A673 (cell line): ENCODE data around the gene ARHGAP24. TPM values are rescaled to one million over a fixed set of nuclear protein-coding genes. Genes with fewer than 3 reads are reported as not detected.
"Not testable (repeated sequence)": the region's sequence is repeated elsewhere in the genome, so short reads cannot be mapped to it uniquely, and the experiment has no call there.

Source experiments
- BruUV-seq: library from RNA; stranded (reverse); fragments of 400-500 nt; replicated peaks from 2 replicates; lab custom pipeline; 2021; lab: Mats Ljungman, UMichigan
- CTCF ChIA-PET: fragments of 300-600 bp; sonication (Branson Sonifier 250); formaldehyde crosslinking; loops from one replicate; lab custom pipeline; 2022; ENCODE audit warnings: antibody characterized with exemption; lab: Charles Lee
- POLR2A ChIA-PET: fragments of 300-600 bp; sonication (Branson Sonifier 250); formaldehyde crosslinking; loops from one replicate; lab custom pipeline; 2022; ENCODE audit warnings: antibody characterized with exemption; ENCODE audit not compliant: low non-redundant PET; lab: Charles Lee
- DNase-seq: peaks from one replicate; pipeline ENCODE4 v3.0.0-alpha.2; 2015; ENCODE audit warnings: low spot score
- H3K27ac ChIP-seq: fragments of 200-600 bp; sonication (generic); 2 replicates; pipeline ENCODE4 v1.5.1; 2016; ENCODE audit warnings: mixed run types, low read depth, mild to moderate bottlenecking, mixed read lengths, antibody characterized with exemption, low read length; ENCODE audit not compliant: poor library complexity, severe bottlenecking
- H3K27me3 ChIP-seq: fragments of 200-600 bp; sonication (generic); replicated peaks from 2 replicates; pipeline ENCODE4 v1.6.1; 2017; ENCODE audit warnings: mixed run types, low read depth, mild to moderate bottlenecking, mixed read lengths, antibody characterized with exemption, low read length; ENCODE audit not compliant: insufficient read depth, poor library complexity
- H3K36me3 ChIP-seq: fragments of 200-600 bp; sonication (generic); 2 replicates; pipeline ENCODE4 v1.6.1; 2016; ENCODE audit warnings: mixed run types, mild to moderate bottlenecking, mixed read lengths, antibody characterized with exemption, low read length; ENCODE audit not compliant: insufficient read depth, poor library complexity, severe bottlenecking
- H3K4me1 ChIP-seq: fragments of 200-600 bp; sonication (generic); 2 replicates; pipeline ENCODE4 v1.6.1; 2017; ENCODE audit warnings: mixed run types, mild to moderate bottlenecking, mixed read lengths, antibody characterized with exemption, low read length; ENCODE audit not compliant: insufficient read depth, poor library complexity, severe bottlenecking
- H3K4me3 ChIP-seq: fragments of 200-600 bp; sonication (generic); 2 replicates; pipeline ENCODE4 v1.5.1; 2016; ENCODE audit warnings: low read depth, mixed run types, mild to moderate bottlenecking, mixed read lengths, low read length; ENCODE audit not compliant: poor library complexity, severe bottlenecking
- H3K9me3 ChIP-seq: fragments of 200-600 bp; sonication (generic); 2 replicates; pipeline ENCODE4 v1.6.1; 2016; ENCODE audit warnings: mixed run types, low read depth, mild to moderate bottlenecking, mixed read lengths, antibody characterized with exemption, low read length; ENCODE audit not compliant: poor library complexity, severe bottlenecking
- EZH2 ChIP-seq: fragments of 200-600 bp; sonication (generic); IDR thresholded peaks from 2 replicates; pipeline ENCODE4 v1.6.1; 2017; ENCODE audit warnings: borderline replicate concordance, low read depth, mild to moderate bottlenecking, mixed read lengths, antibody characterized with exemption, low read length; ENCODE audit not compliant: poor library complexity, severe bottlenecking
- intact Hi-C: fragments of 100-400 bp; cut with micrococcal nuclease; formaldehyde crosslinking; loops from one replicate; pipeline ENCODE4 v1.10.0; 2022; ENCODE audit not compliant: unreplicated experiment
- total RNA-seq: library from RNA; stranded (reverse); gene quantifications from 2 replicates; pipeline ENCODE4 v1.2.3, GENCODE V29; 2021
- TF ChIP-seq, protein P1 (sequence below): fragments of 300-800, 200-600 bp; sonication (generic); conservative IDR thresholded peaks from 2 replicates; pipeline ENCODE4 v1.5.1; 2017; ENCODE audit warnings: low read depth, mild to moderate bottlenecking, antibody characterized with exemption, low read length, moderate library complexity, mixed read lengths

ARHGAP24 gene
- total RNA-seq, 1 experiment from 2014 or later, result 5.8 TPM

- intact Hi-C loops, result no loop called here
- H3K4me3 ChIP-seq, result no peak overlapping the region
- H3K9me3 ChIP-seq, result no peaks in the 10 kb centered on the region
- no peaks in the 10 kb centered on the region for H3K36me3 ChIP-seq
- POLR2A ChIA-PET, result no interaction called here
- DNase-seq, result no peak
- no peak for TF ChIP-seq EZH2
- TF ChIP-seq, protein P1, sequence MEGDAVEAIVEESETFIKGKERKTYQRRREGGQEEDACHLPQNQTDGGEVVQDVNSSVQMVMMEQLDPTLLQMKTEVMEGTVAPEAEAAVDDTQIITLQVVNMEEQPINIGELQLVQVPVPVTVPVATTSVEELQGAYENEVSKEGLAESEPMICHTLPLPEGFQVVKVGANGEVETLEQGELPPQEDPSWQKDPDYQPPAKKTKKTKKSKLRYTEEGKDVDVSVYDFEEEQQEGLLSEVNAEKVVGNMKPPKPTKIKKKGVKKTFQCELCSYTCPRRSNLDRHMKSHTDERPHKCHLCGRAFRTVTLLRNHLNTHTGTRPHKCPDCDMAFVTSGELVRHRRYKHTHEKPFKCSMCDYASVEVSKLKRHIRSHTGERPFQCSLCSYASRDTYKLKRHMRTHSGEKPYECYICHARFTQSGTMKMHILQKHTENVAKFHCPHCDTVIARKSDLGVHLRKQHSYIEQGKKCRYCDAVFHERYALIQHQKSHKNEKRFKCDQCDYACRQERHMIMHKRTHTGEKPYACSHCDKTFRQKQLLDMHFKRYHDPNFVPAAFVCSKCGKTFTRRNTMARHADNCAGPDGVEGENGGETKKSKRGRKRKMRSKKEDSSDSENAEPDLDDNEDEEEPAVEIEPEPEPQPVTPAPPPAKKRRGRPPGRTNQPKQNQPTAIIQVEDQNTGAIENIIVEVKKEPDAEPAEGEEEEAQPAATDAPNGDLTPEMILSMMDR, result no peak
- CTCF ChIA-PET, result no interaction called here
- no TSS peak for BruUV-seq
- no peaks in the 10 kb centered on the region for H3K4me1 ChIP-seq
- no peak overlapping the region for H3K27ac ChIP-seq
- H3K27me3 ChIP-seq, result no peaks in the 10 kb centered on the region
These were observed 439.2 kb downstream of the ARHGAP24 start for GRCh38 chr4:85913931-85914694.

- H3K27ac ChIP-seq, CTCF ChIA-PET, POLR2A ChIA-PET, H3K4me1 ChIP-seq, H3K27me3 ChIP-seq, H3K4me3 ChIP-seq, BruUV-seq, H3K9me3 ChIP-seq, intact Hi-C loops, H3K36me3 ChIP-seq, DNase-seq: not testable (repeated sequence)
These were observed 440.6 kb downstream of the ARHGAP24 start for GRCh38 chr4:85915570-85915969.

DNA sequence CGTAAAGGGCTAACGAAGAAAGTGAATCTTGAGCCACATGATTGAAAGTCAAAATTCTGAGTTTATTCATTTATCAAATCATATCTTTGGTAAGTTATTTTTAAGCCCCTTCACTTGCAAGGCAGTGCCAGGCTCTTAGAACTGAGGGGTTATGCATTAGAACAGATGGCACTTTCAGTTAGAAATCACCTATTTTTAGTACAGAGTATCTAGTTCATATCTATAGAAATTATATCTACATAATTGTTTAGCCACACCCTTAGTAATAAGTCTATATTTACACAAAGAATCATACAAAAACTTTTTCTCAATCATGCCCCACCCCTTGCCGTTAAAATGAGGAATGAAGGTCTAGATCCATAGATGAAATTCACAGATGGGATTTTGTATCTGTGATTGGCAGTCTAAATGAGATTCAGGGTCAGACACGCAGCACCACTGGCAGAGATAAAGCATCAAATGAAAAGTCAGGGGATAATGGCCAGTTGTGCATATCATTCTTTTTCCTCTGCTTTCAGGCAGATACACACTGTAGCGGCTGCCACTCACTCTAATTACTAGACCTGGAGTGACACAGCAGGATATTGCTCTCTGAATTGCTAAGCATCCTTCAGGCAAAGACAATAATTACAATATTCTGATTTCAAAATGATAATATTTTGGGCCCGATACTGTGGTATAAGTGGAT is 444.4 kb downstream of the ARHGAP24 start:
- BruUV-seq, result no TSS peak
- TF ChIP-seq, protein P1, result no peak
- no peak for TF ChIP-seq EZH2
- DNase-seq, result no peak
- Histone ChIP-seq H3K4me3 (no peak overlapping the region), H3K9me3 (no peaks in the 10 kb centered on the region), H3K4me1 (no peaks in the 10 kb centered on the region), H3K36me3 (no peaks in the 10 kb centered on the region), H3K27ac (no peak overlapping the region), H3K27me3 (no peaks in the 10 kb centered on the region)
- intact Hi-C loops, result no loop called here
- CTCF ChIA-PET, result no interaction called here
- POLR2A ChIA-PET, result no interaction called here
